K562 (cell line): Measurements from ENCODE around the gene CAPN5. TPM values are rescaled to one million over a fixed set of nuclear protein-coding genes. Genes with fewer than 3 reads are reported as not detected.

Source experiments
- CHD1 ChIP-seq: fragments of 200-600 bp; sonication (generic); IDR thresholded peaks from one replicate; pipeline ENCODE4 v1.6.1; 2012; ENCODE audit warnings: mild to moderate bottlenecking, moderate library complexity, low read length, inconsistent platforms
- CHD7 ChIP-seq: fragments of 200-600 bp; sonication (generic); IDR thresholded peaks from one replicate; pipeline ENCODE4 v1.6.1; 2012; ENCODE audit warnings: mild to moderate bottlenecking, low read depth, low read length, inconsistent platforms
- E2F4 ChIP-seq: sonication (generic); formaldehyde crosslinking; IDR thresholded peaks from 2 replicates; pipeline ENCODE4 v1.8.0; 2022; ENCODE audit warnings: mild to moderate bottlenecking, low read depth, missing genetic modification reagents
- FOXO4 ChIP-seq: fragments of 450-650 bp; formaldehyde crosslinking; IDR thresholded peaks from 2 replicates; pipeline ENCODE4 v1.4.0; 2020; ENCODE audit warnings: mild to moderate bottlenecking, moderate library complexity
- GTF2F1 ChIP-seq: IDR thresholded peaks from 2 replicates; pipeline ENCODE4 v1.6.1; 2011; ENCODE audit warnings: low read depth, low read length, improper control_type of control experiment
- MCM7 ChIP-seq, 2 experiments: fragments of 450-650 bp; IDR thresholded peaks; 2 replicates each; pipeline ENCODE4 v1.6.1; 2016 to 2018
- PKNOX1 ChIP-seq: fragments of 450-650 bp; IDR thresholded peaks from 2 replicates; pipeline ENCODE4 v1.6.1; 2016
- ZBTB33 ChIP-seq: sonication (generic); formaldehyde crosslinking; IDR thresholded peaks from 2 replicates; pipeline ENCODE4 v1.8.1; 2023; ENCODE audit warnings: mild to moderate bottlenecking, missing genetic modification reagents
- ZBTB9 ChIP-seq: fragments of 450-650 bp; formaldehyde crosslinking; IDR thresholded peaks from 2 replicates; pipeline ENCODE4 v1.4.0; 2020; ENCODE audit warnings: mild to moderate bottlenecking, moderate library complexity
- polyA plus RNA-seq, 8 experiments: library from polyadenylated mRNA; depleted of rRNA in 4 of 8; stranded (reverse) in 5 of 8; unstranded in 3 of 8; fragments of >200 nt; fragmentation: Nextera tagmentation in 2 of 8; fragmentation: Illumina TruSeq in 1 of 8; extraction: Ambion mirVana in 2 of 8; extraction: Trizol in 1 of 8; gene quantifications; 2 replicates each; pipeline versions ENCODE4 v1.2.1 to v1.2.3, GENCODE V29; 2011 to 2014; ENCODE audit warnings: inconsistent platforms in 1 of 8, missing spikeins in 1 of 8
- total RNA-seq, 7 experiments: library from RNA; depleted of rRNA in 6 of 7; stranded (reverse); fragments of >200 nt in 6 of 7; fragmentation: Illumina TruSeq in 2 of 7; extraction: Trizol in 2 of 7; gene quantifications; 2 replicates each; pipeline versions ENCODE4 v1.2.1 to v1.2.3, GENCODE V29; 2011 to 2021; ENCODE audit warnings: low replicate concordance in 1 of 7

The CAPN5 gene
- total and polyA plus RNA-seq, 9 of the 15 experiments (the other 6 are each of a cell fraction or from before 2014, with no cell fraction given) = 0.04 to 0.44 (median 0.14) TPM; not detected in 2

- TF ChIP-seq E2F4 (CRISPR knock-in tag) (no peak), ZBTB33 (CRISPR knock-in tag) (no peak), CHD1 (no peak), CHD7 (no peak), PKNOX1 (no peak), ZBTB9 (no peak), MCM7 (IDR thresholded peaks at IDR 0.05) (no peak), GTF2F1 (no peak), FOXO4 (CRISPR knock-in tag) (no peak)
These were observed 20.7 kb upstream of the CAPN5 start (continued) for GRCh38 chr11:77046060-77046501.
